GM10248 (cell line): Measurements from ENCODE around the gene OR2T27.
"Not testable (repeated sequence)": the region's sequence is repeated elsewhere in the genome, so short reads cannot be mapped to it uniquely, and the experiment has no call there.

Source experiments
- CTCF ChIA-PET: fragments of 300-600 bp; sonication (Branson Sonifier 250); formaldehyde crosslinking; extraction: SDS; loops from one replicate; lab custom pipeline; 2021; ENCODE audit warnings: antibody characterized with exemption; lab: Yijun Ruan, JAX
- POLR2A ChIA-PET: fragments of 350-650 bp; sonication (Branson Sonifier 250); formaldehyde crosslinking; extraction: SDS; loops from one replicate; lab custom pipeline; 2020; ENCODE audit warnings: antibody characterized with exemption; lab: Yijun Ruan, JAX
- DNase-seq: peaks from one replicate; pipeline ENCODE4 v3.0.0; 2012; ENCODE audit errors: extremely low spot score
- CTCF ChIP-seq: IDR thresholded peaks from 2 replicates; pipeline ENCODE4 v1.5.1; 2012; ENCODE audit warnings: mild to moderate bottlenecking, low read depth; ENCODE audit errors: extremely low read depth, missing control alignments, control extremely low read depth

OR2T27 gene

GRCh38 chr1:248655354-248655753 lies at the start of gene OR2T27:
TSS of gene OR2T27 (minus strand) at chr1:248655528. CDS start at chr1:248650884, 4,644 bp downstream.
- CTCF ChIA-PET, POLR2A ChIA-PET, DNase-seq: not testable (repeated sequence)

GRCh38 chr1:248704606-248705005 lies 49.3 kb upstream of the OR2T27 start:
- POLR2A ChIA-PET: no interaction called here
- no peak for DNase-seq
- no peak for TF ChIP-seq CTCF
- CTCF ChIA-PET: interaction anchor here (1.0 to 1.1 kb wide), 2 partner anchors 8 to 15 kb away, joined by 3 read pairs; no protein-coding TSS in a partner anchor

GRCh38 chr1:248703674-248704073 lies 48.3 kb upstream of the OR2T27 start:
- TF ChIP-seq CTCF: peak; percentile 24
- no peak for DNase-seq
- POLR2A ChIA-PET: no interaction called here
- CTCF ChIA-PET: interaction anchor here (0.7 to 1.1 kb wide), 4 partner anchors 11 to 115 kb away, joined by 3 to 8 read pairs (median 3); no protein-coding TSS in a partner anchor

- ChIA-PET CTCF (no interaction called here), POLR2A (no interaction called here)
- no peak for DNase-seq
- no peak for TF ChIP-seq CTCF
Measured at GRCh38 chr1:248702714-248703113, 47.4 kb upstream of the OR2T27 start, which contains the start of gene OR14I1. TSS of gene OR14I1 (minus strand) at chr1:248702766.

- ChIA-PET CTCF (interaction anchor here (1.2 to 2.0 kb wide), 3 partner anchors 13 to 20 kb away, joined by 3 to 7 read pairs (median 4); no protein-coding TSS in a partner anchor), POLR2A (no interaction called here)
- DNase-seq: no peak
- no peak for TF ChIP-seq CTCF
Measured at GRCh38 chr1:248699099-248699498, 43.8 kb upstream of the OR2T27 start.

- DNase-seq: no peak
- no peak for TF ChIP-seq CTCF
- ChIA-PET CTCF (interaction anchor here (1.2 to 2.5 kb wide), 4 partner anchors 16 to 109 kb away, joined by 3 to 9 read pairs (median 6); no protein-coding TSS in a partner anchor), POLR2A (no interaction called here)
Measured at GRCh38 chr1:248697907-248698306, 42.6 kb upstream of the OR2T27 start.

GRCh38 chr1:248696774-248697173 lies 41.4 kb upstream of the OR2T27 start:
- ChIA-PET POLR2A (no interaction called here), CTCF (interaction anchor here (1.0 to 2.5 kb wide), 5 partner anchors 8 to 110 kb away, joined by 3 to 9 read pairs (median 5); no protein-coding TSS in a partner anchor)
- DNase-seq: no peak
- no peak for TF ChIP-seq CTCF
